HG03520 (cell line): ENCODE measurements around the gene REPS2.
"Not testable (repeated sequence)": the region's sequence is repeated elsewhere in the genome, so short reads cannot be mapped to it uniquely, and the experiment has no call there.

Experiments used
- ATAC-seq: cut with Tn5 transposase; IDR thresholded peaks from one replicate; pipeline ENCODE4 v1.9.1; 2021; ENCODE audit warnings: mild to moderate bottlenecking, moderate library complexity; ENCODE audit not compliant: unreplicated experiment

The REPS2 gene

DNA sequence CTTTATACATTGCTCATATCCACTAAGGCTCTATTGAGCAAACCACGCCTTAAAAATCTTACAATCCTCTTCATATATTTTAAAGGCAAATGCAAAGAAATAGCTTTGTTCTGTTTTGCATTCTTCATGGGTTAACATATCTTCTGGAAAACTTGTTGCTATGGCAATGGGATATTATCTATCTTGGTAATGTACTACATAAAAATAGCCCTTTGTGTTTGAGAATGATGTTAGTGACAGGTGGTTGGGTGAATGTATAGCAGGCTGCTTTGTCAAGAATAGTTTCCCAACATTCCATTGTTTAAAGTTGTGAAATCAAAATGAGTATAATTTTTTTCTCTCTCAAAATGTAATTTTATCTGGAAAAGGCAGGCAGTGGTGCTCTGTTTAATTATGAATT, 16.8 kb downstream of the REPS2 start:
- ATAC-seq: no peak

DNA sequence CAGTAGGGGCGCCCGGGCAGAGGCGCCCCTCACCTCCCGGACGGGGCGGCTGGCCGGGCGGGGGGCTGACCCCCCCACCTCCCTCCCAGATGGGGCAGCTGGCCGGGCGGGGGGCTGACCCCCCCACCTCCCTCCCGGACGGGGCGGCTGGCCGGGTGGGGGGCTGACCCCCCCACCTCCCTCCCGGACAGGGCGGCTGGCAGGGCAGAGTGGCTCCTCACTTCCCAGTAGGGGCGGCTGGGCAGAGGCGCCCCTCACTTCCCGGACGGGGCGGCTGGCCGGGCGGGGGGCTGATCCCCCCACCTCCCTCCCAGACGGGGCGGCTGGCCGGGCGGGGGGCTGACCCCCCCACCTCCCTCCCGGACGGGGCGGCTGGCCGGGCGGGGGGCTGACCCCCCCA, 18.5 kb downstream of the REPS2 start:
- ATAC-seq: not testable (repeated sequence)

DNA sequence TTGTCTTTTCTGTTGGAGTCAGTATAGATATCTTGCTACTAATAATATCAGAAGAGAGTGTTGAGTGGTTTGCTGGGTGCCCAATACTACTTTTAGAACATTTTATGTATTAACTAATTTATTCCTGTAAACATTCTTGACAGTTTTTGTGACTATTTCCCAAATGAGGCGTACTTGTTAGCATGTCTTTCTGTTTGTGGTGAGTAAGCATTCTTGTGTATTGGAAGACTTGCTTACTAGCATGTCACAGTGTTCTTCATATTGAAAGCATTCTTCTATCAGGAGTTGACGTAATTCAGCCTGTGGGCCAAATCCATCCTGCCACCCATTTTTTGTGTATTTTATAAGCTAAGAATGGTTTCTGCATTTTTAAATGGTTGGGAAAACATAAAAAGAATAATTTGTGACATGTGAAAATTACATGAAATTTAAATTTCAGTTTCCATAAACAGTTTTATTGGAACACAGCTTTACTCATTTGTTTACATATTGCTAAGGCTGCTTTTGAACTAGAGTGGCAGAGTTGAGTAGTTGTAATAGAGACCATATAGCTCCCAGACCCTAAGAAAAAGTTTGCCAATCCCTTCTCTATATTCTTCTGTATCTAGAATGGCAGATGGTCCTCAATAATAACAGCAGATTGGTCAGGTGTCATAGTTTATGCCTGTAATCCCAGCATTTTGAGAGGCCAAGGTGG, 20.4 kb downstream of the REPS2 start:
- ATAC-seq: no peak

DNA sequence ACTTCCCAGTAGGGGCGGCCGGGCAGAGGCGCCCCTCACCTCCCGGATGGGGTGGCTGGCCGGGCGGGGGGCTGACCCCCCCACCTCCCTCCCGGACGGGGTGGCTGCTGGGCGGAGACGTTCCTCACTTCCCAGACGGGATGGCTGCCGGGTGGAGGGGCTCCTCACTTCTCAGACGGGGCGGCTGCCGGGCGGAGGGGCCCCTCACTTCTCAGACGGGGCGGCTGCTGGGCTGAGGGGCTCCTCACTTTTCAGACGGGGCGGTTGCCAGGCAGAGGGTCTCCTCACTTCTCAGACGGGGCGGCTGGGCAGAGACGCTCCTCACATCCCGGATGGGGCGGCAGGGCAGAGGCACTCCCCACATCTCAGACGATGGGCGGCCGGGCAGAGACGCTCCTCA, 22.3 kb downstream of the REPS2 start:
- not testable (repeated sequence) for ATAC-seq

DNA sequence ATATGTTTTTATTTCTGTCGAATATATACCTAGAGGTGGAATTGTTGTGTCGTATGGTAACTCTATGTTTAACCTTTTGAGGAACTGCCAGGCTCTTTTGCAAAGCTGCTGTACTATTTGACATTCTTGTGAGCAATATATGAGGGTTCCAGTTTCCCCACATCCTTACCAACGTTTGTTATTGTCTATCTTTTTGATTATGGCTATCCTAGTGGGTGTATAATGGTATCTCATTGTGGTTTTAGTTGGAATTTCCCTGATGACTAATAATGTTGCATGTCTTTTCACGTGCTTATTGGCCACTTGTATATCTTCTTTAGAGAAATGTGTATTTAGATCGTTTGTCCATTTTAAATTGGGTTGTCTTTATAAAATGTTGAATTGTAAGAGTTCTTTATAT, 24.5 kb downstream of the REPS2 start:
- ATAC-seq: no peak

DNA sequence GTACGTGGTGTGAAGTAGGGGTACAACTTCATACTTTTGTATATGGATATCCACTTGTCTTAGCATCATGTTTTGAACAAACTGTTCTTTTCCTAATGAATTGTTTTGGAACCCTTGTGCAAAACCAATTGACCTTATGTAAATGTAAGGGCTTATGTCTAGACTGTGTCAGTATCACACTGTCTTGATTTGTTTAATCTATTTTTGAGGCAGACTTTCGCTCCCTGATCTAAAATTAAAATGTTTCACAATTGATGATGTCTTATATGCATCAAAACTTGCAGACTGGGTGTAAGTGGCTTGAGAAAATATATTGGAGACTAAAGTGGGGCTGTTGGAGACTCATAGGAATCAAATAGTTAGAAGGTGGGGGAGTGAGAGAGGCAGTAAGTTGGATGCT, 25.2 kb downstream of the REPS2 start:
- no peak for ATAC-seq

DNA sequence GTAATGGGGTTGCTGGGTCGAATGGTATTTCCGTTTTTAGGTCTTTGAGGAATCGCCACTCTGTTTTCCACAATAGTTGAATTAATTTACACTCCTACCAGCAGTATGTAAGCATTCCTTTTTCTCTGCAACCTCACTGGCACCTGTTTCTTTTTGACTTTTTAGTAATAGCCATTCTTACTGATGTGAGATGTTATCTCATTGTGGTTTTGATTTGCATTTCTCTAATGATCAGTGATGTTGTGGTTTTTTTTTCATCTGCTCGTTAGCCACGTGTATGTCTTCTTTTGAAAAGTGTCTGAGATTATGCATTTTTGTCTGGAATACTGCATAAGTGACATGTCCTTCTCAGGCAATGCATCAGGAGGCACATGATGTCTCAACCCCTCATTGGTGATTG, 28.8 kb downstream of the REPS2 start:
- no peak for ATAC-seq

DNA sequence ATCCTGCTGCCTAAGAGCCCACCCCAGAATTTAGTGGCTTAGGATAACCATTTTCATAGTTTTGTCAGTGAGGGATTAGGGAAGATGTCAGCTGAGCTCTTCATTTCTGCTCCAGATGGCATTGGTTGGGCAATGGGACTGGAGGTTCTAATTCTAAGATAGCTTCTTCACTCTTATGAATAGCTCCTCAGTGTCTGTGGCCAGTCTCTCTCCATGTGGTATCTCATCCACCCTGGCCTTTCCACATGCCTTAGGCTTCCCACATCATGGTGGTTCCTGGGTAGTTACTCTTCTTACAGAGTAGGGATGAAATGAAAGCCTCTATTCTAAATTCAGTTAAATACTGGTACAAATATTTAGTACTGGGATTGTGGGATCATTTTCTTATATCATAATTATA, 31.3 kb downstream of the REPS2 start:
- no peak for ATAC-seq

DNA sequence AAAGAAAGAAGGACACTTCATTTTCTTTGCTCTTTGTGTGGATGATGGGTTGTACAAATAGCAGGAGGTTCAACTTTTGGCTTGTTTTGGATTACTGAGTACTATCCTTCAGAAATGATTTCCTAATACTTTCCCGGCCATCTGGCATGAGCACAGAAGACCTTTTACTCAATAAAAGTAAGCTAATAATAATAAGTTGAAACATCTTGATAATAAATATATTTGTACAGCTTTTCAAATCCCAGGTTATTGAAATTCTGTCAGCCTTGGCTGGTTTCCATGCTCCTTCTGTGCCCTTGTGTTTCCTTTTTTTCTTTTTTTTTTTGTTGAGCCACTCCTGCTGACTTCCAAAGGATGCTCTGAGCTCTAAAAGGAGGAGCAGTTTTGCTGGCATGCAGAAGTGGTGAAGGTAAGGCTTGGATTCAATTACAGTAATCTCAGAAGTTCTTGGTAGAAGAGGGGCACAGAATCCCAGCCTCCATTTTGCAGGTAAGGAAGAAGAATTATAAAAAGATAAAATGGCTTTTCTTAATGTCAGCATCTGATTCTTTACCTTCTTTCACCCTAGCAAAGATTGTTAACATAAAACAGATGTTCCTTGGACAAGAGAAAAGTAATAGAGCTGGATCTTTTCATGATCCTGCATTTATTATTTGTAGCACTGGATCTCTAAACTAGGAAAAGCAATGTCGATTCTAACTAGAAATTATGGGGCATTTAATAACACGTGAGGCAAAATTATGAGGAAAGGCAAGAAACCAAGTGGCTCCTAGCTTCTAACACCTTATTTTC, 31.9 kb downstream of the REPS2 start:
- ATAC-seq: no peak

DNA sequence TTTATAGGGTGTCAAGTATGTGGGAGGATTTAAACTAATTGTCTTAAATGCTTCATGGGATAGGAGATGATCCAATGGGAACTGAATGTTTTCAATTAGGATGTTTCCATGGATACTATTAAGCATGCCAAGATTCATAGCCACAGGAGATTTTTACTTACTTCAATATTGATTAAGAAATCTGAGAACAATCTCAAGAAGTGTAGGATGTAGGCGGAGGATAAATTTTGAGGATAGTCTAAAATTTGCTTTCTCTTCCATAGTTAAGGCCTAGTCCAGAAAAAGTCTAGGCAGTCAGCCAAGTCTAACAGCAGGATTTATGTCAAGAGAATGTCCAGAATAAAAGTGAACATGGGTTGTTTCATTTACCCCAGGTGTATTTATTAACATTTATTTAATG, 32.8 kb downstream of the REPS2 start:
- ATAC-seq: no peak

DNA sequence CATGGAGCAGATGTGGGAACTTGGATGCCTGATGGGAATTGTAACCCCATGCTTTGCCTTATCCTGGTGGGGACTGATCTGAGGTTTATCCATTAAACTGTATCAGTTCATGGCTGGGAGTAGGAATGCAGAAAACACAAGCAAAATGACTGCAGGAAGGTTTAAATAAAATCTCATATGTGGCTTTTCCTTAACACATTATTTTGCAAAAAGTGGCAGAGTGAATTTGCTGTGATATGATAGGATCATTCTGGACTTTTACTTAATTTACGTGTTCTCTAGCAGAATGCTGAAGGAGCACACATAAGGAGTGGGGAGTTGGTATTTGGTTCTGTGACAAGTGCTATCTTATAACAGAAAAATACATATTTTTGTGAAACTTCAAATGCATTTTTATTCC, 34.8 kb downstream of the REPS2 start:
- ATAC-seq: no peak

DNA sequence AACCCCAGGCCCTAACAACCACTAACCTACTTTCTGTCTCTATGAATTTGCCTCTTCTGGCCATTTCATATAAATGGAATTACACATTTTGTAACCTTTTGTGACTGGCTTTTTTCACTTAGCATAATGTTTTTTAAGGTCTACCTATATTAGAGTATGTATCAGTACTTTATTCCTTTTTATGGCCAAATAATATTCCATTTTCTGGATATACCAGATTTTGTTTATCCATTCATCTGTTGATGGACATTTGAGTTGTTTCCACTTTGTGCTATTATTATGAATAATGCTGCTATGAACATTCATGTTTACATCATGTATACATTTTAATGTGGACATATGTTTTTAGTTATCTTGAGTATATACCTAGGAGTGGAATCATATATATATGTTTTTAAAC, 35.5 kb downstream of the REPS2 start:
- no peak for ATAC-seq

DNA sequence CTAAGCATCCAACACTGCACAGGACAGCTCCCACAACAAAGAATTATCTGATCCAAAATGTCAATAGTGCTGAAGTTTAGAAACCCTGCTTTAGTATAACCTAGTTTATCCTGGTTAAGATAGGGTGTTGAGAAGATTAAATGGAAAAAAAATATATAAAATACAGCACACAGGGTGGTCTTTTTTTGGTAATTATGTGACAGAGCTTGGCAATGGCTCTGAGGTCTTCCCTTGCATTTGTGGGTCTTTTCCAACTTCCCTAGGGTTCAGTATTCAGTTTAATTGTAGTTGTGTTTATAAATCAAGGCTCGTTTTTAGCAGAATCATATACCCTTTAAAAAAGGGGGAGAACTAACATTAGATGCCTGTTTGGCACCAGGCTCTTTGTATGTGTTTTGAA, 36.6 kb downstream of the REPS2 start:
- ATAC-seq: no peak

DNA sequence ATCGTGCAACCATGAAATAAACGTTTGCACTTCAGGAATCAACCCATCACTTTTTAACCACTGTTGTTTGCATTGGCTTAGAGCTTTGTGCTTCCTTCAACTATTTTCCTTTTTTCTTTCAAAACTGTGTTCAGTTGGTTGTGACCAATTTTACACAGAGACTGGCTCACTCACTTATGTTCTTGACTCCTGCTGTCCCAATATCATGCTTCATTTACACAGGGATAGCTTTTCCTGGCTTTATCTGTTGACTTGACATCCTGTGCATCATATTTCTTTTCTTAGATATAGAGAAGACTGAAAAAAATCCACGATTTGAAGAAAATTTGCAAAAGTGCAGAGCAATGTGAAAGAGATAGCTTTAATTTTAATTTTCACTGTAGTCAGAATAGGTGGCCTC, 38.8 kb downstream of the REPS2 start:
- ATAC-seq: no peak

DNA sequence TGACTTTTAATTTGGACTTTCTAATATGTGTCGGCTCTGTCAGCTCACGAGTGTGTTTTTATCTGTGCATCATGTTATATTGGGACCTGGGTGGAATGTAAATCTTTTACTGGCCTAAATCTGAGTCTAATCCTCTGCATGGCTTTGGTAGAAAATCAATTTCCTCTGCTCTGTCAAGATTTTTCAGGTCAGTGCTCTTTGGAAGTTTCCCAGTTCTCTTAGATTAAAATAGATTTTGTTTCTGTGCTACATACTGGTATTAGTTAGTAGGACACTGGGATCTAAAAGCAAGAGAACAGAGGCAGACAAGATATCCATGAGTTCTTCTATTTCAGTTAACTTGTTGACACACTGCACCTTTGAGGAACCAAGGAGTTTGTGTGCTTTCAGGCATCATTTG, 39.7 kb downstream of the REPS2 start:
- ATAC-seq: no peak

DNA sequence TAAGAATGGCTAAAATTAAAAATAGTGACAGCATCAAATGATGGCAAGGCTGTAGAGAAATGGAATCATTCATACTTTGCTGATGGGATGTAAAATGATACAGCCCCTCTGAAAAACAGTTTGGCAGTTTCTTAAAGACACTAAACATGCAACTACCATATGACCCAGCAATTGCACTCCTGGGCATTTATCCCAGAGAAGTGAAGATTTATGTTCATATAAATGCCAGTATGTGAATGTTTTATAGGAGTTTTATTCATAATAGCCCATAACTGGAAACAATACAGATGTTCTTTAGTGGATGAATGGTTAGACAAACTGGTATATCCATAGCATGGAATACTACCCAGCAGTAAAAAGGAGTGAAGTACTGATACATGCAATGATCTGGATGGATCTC, 43.3 kb downstream of the REPS2 start:
- ATAC-seq: no peak

DNA sequence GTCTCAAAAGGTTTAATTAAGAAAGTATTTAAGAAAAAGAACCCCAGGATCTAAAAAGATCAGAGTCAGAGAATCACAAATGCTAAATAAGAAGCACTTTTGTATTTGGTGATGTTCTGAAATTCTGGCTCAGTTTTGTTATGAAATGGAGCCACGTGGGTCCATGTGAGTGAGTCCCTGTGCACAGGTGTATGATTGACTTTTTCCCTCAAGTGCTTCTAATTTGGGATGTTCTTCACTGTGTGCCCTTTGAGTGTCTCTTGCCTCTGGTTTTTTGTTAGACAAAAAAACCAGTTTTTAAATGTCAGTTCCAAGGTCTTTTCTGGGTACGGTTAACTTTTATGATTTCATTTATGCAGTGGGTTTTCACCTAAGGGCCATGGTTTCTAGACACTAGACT, 44.4 kb downstream of the REPS2 start:
- no peak for ATAC-seq

DNA sequence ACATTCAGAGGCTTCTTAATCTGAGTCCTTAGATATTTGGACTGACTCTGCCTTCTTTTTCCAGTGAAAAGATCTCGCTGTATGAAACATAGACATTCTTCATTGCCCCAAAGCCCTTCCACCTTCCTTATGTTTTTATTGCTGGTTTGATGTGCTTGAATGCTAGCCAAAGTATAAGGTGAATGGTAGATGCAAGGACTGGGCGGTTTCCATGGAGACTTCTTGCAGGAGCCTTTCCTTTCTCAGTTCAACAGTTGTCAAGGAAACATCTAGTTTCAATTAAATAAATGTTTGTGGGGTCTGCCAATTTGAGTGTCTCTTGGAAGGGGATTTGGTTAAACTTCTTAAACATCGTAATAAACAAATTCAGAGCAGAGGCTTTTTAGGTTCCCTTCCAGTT, 46.0 kb downstream of the REPS2 start:
- no peak for ATAC-seq

DNA sequence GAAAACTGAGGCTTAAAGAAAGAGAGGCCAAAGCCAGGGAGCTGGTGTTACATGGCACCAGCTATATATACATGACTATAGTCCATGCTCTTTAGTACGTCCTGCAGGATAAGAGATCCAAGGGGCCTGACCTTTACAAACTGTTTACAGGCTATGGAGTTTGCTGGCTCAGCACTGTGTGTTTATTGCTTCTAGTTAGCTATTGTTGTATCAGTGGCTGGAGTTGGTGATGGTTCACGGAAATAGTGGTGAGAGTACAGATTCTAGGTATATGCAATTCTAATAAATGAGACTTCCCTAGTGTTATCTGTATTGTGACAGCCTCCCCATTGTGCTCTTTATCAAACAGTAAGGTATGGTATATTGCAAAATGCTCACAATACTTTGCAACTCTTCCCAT, 46.5 kb downstream of the REPS2 start:
- no peak for ATAC-seq

DNA sequence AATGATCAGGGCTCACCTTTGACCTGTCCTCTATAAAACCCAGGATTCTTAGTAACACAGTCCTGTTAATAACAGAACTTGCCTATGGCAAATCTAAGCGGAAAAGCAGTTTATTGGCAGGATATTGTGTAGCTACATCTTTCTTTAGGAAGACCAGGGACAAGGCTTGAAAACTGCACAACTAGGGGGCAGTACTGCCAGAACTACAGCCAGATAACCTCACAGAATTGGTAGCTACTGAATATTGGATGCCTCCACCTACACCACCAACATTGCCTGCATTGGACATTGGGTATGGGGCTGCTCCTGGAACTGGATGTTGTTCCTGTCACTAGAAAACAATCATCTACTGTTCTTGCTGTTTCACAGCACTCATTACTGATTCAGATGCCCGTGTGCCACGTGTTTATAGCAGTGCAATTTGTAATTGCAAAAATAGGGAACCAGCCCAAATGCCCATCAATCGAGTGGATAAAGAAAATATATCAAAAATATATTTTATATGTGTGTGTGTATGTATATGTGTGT, 47.4 kb downstream of the REPS2 start:
- ATAC-seq: no peak

DNA sequence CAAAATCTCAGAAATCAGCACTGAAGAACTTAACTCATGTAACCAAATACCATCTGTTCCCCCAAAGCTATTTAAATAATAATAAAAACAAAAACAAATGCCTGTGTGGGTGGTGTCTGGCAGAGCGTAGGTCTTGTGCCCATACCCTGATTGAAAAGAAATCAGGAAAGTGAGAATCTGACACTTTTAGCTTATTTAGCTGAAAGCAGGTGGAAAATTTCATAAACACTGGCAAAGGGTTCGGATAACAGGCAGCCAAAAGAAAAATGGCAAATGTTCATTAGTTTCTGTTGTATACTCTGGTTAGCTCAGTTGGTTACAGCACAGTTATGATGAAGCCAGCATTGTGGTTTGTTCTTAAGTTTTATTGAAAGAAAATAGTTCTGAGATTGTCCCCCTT, 48.3 kb downstream of the REPS2 start:
- ATAC-seq: no peak

DNA sequence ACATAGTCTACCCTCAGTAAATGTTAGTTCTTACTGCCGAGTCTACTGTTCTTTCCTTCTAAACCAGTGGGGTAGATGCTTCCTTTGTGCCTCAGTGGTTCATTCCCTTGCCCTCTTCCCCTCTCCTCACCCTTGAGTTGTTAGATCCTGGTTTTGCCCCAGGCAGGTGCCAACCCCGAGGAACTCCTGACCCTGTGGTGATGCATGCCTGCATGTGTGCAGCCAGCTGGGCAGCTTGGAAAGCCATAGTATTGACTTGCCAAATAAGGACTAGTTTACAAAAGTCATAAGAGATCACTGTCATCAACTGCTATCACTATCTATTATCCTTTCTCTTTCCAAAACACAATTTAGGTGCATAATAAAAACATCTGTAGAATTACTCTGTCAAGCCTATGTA, 50.9 kb downstream of the REPS2 start:
- no peak for ATAC-seq
